Glutamatergic neuron (in vitro differentiated cells): Measurements from ENCODE around the gene FAM227B. TPM values are rescaled to one million over a fixed set of nuclear protein-coding genes. Genes with fewer than 3 reads are reported as not detected.
"Not testable (repeated sequence)": the region's sequence is repeated elsewhere in the genome, so short reads cannot be mapped to it uniquely, and the experiment has no call there.

ENCODE experiments used
- DNase-seq: peaks from one replicate; pipeline ENCODE4 v3.0.0; 2022
- H3K27ac Mint-ChIP-seq: one replicate; pipeline ENCODE4 v1.8.0; 2020; ENCODE audit warnings: mild to moderate bottlenecking, mixed read lengths, inconsistent platforms; ENCODE audit not compliant: unreplicated experiment
- H3K27me3 Mint-ChIP-seq: one replicate; pipeline ENCODE4 v1.8.0; 2020; ENCODE audit warnings: mild to moderate bottlenecking, moderate library complexity, mixed read lengths, inconsistent platforms; ENCODE audit not compliant: unreplicated experiment
- H3K36me3 Mint-ChIP-seq: one replicate; pipeline ENCODE4 v1.8.0; 2020; ENCODE audit warnings: mild to moderate bottlenecking, mixed read lengths, inconsistent platforms; ENCODE audit not compliant: unreplicated experiment
- H3K4me1 Mint-ChIP-seq: one replicate; pipeline ENCODE4 v1.8.0; 2020; ENCODE audit warnings: mild to moderate bottlenecking, low read depth, mixed read lengths, inconsistent platforms; ENCODE audit not compliant: unreplicated experiment
- H3K4me3 Mint-ChIP-seq: one replicate; pipeline ENCODE4 v1.8.0; 2020; ENCODE audit warnings: mild to moderate bottlenecking, mixed read lengths, inconsistent platforms; ENCODE audit not compliant: unreplicated experiment
- H3K9me3 Mint-ChIP-seq: one replicate; pipeline ENCODE4 v1.8.0; 2020; ENCODE audit warnings: mild to moderate bottlenecking, moderate library complexity, mixed read lengths, inconsistent platforms; ENCODE audit not compliant: unreplicated experiment
- total RNA-seq: library from RNA; stranded (reverse); fragmentation: NEBNext Ultra II Directional; extraction: Animal tissue kit (Norgen Biotek cat#: 25700); gene quantifications from one replicate; pipeline ENCODE4 v1.2.1, GENCODE V29; 2021; ENCODE audit not compliant: unreplicated experiment
- TF ChIP-seq, protein P1 (sequence below): fragments of 200-600 bp; sonication (generic); IDR thresholded peaks from one replicate; pipeline ENCODE4 v1.5.0; 2021; ENCODE audit not compliant: partially characterized antibody, unreplicated experiment

FAM227B gene
- total RNA-seq, 1 donor from 2014 or later, result 3.2 TPM

DNA sequence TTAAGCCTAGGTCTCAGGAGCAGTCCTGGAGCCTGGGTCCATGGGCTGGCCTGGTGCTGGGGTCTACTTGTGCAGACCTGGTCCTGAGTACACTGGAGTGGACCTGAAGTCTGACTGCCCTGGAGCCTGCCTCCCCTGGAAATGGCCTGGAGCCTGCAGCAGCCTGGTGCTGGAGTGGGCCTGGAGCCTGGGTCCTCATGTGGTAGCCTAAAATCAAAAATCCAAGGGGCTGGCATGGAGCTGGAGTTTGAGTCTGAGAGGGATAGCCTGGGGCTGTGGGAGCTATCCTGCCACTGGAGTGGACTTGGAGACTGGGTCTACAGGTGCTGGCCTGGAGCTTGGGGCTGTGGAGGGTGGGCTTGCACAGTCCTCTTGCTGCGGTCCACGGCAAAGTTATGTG is 15.0 kb downstream of the FAM227B start:
- Mint-ChIP-seq H3K4me1 (no peaks in the 10 kb centered on the region), H3K27me3 (no peaks in the 10 kb centered on the region), H3K9me3 (peaks cover 7% of the 10 kb centered on the region), H3K4me3 (no peak overlapping the region), H3K27ac (no peak overlapping the region), H3K36me3 (peaks cover 19% of the 10 kb centered on the region)
- DNase-seq, result no peak
- TF ChIP-seq, protein P1, sequence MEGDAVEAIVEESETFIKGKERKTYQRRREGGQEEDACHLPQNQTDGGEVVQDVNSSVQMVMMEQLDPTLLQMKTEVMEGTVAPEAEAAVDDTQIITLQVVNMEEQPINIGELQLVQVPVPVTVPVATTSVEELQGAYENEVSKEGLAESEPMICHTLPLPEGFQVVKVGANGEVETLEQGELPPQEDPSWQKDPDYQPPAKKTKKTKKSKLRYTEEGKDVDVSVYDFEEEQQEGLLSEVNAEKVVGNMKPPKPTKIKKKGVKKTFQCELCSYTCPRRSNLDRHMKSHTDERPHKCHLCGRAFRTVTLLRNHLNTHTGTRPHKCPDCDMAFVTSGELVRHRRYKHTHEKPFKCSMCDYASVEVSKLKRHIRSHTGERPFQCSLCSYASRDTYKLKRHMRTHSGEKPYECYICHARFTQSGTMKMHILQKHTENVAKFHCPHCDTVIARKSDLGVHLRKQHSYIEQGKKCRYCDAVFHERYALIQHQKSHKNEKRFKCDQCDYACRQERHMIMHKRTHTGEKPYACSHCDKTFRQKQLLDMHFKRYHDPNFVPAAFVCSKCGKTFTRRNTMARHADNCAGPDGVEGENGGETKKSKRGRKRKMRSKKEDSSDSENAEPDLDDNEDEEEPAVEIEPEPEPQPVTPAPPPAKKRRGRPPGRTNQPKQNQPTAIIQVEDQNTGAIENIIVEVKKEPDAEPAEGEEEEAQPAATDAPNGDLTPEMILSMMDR, result no peak

DNA sequence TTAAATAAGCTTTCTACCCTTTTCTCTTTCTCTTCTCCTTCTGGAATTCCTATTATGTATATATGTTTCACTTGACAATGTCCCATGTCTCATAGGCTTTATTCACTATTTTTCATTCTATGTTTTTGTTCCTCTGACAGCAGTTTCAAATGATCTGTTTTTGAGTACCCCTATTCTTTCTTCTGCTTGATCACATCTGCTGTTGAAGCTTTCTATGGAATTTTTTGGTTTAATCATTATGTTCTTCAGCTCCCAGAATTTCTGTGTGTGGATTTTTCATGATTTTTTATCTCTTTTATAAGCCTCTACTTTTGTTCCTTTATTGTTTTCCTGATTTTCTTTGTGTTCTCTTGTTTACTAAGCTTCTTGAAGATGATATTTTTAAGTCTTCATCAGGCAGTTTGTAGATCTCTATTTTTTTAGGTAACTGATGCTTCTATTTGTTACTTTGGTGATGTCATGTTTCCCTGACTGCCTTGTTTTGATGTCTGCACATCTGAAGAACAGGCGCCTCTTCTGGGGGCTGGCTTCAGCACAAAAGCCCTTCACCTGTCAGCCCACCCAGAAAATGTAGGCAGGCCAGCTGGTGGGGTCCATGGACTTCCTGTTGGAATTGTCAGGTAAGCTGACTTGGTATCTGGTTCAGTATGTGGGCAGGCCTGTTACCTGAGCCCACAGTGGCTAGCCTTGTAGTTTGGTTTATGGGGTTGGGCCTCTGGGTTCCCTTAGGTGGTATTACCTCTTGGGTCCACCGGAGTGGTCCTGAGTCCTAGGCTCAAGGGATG is 15.8 kb downstream of the FAM227B start:
- Mint-ChIP-seq H3K36me3 (peaks cover 19% of the 10 kb centered on the region), H3K9me3 (peaks cover 7% of the 10 kb centered on the region), H3K27ac (no peak overlapping the region), H3K4me1 (no peaks in the 10 kb centered on the region), H3K27me3 (no peaks in the 10 kb centered on the region), H3K4me3 (no peak overlapping the region)
- TF ChIP-seq, protein P1, result no peak
- DNase-seq, result no peak

DNA sequence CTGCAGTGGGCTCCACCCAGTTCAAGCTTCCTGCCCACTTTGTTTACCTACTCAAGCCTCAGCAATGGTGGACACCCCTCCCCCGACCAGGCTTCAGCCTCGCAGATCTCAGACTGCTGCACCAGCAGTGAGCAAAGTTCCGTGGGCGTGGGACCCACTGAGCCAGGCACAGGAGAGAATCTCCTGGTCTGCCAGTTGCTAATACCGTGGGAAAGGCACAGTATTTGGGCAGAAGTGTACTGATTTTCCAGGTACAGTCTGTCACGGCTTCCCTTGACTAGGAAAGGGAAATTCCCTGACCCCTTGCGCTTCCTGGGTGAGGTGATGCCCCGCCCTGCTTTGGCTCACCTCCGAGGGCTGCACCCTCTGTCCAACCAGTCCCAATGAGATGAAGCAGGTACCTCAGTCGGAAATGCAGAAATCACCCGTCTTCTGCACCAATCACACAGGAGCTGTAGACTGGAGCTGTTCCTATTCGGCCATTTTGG is 27.7 kb downstream of the FAM227B start:
- not testable (repeated sequence) for H3K4me1 Mint-ChIP-seq, DNase-seq, H3K36me3 Mint-ChIP-seq, H3K9me3 Mint-ChIP-seq, H3K27me3 Mint-ChIP-seq, H3K27ac Mint-ChIP-seq, H3K4me3 Mint-ChIP-seq

DNA sequence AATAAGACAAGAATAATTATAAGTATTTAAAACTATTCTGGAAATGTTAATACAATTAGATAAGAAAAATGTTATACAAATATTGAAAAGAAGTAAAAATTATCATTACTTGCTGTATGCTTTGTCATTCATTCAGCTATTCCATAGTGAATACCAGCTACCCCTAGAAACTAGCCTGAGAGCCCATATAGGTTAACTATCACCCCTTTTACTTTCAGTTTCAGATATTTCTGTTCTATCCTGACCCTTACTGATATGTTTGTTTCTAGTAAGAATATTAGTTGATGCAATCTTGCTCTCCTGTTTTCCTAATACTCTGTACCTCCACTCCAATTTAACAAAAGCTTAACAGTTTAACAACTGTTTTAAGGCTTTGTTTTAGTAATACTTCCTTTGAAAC is 31.6 kb downstream of the FAM227B start:
- peaks cover 5% of the 10 kb centered on the region for H3K36me3 Mint-ChIP-seq

DNA sequence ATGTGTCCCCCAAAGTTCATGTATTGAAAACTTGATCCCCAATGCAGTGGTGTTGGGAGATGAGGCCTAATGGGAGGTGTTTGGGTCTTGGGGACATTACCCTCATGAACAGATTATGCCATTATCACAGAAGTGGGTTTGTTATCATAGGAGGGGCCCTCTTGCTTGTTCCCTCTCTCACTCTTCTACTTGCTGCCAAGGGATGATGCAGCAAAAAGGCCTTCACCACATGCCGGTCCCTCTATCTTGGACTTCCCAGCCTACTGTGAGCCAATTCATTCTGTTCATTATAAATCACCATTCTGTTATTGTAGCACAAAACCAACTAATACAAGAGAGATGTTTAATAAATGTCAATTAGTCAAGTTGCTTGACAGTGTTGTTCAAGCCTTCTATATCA is 47.2 kb downstream of the FAM227B start:
- peaks cover 3% of the 10 kb centered on the region for H3K9me3 Mint-ChIP-seq
- no peak overlapping the region for H3K27ac Mint-ChIP-seq
- no peak for DNase-seq
- H3K4me1 Mint-ChIP-seq, result no peaks in the 10 kb centered on the region
- TF ChIP-seq, protein P1, result no peak
- H3K27me3 Mint-ChIP-seq, result no peaks in the 10 kb centered on the region
- H3K36me3 Mint-ChIP-seq, result no peaks in the 10 kb centered on the region
- H3K4me3 Mint-ChIP-seq, result no peak overlapping the region

More for the DNA sequence above, 31.6 kb downstream of the FAM227B start:
- H3K27ac Mint-ChIP-seq, result no peak overlapping the region
- TF ChIP-seq, protein P1, result no peak
- no peaks in the 10 kb centered on the region for H3K4me1 Mint-ChIP-seq
- no peaks in the 10 kb centered on the region for H3K9me3 Mint-ChIP-seq
- no peak for DNase-seq
- H3K27me3 Mint-ChIP-seq, result no peaks in the 10 kb centered on the region
- H3K4me3 Mint-ChIP-seq, result no peak overlapping the region
